Measurements from ENCODE around the gene REEP6. TPM values are rescaled to one million over a fixed set of nuclear protein-coding genes. Genes with fewer than 3 reads are reported as not detected.
A peak's percentile ranks its signal among the peaks of the same experiment; 100 is the strongest.

REEP6 gene
- total and polyA plus RNA-seq, 2 donors (not counting 1 experiment from before 2014, with no cell fraction given), result 0.47 to 0.99 TPM

DNA sequence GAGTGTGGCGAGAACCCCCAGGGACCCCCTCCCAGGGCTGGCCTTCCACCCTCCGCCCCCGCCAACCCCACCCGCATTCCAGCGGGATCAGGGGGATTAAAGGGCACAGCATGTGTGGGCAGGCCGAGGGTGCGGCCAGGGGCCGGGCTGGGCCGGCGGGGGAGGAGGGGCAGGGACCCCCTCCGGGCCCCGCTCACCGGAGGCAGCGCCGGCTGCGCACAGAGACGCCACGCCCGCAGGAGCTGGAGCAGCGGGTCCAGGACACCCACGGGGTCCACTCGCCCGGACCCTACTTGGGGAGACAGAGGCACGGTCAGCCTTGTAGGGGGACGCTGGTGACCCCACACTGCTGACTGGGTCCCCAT, 19.4 kb downstream of the REEP6 start:
- Histone ChIP-seq H3K9me3 (ENCODE audit: control insufficient read depth, insufficient read depth, low read depth, low read length) (no peaks in the 10 kb centered on the region), H3K4me3 (replicated peaks in 1 of 4; ENCODE audit: control extremely low read depth in 1 of 4, insufficient read depth in 1 of 4, low read depth in 3 of 4, low read length in 4 of 4) (no peak overlapping the region), H3K79me2 (ENCODE audit: control insufficient read depth, insufficient read depth, low read length) (no peaks in the 10 kb centered on the region), H3K9ac (ENCODE audit: insufficient read depth, low read length) (no peak overlapping the region), H3K27ac (ENCODE audit: insufficient read depth, low read length) (no peak overlapping the region), H3K4me1 (ENCODE audit: control insufficient read depth, extremely low read depth, insufficient read depth, low read length) (no peaks in the 10 kb centered on the region), H3K36me3 (ENCODE audit: control insufficient read depth, insufficient read depth, low read length) (no peaks in the 10 kb centered on the region), H3K4me2 (ENCODE audit: extremely low read depth, insufficient read depth, low read length) (no peak overlapping the region), H3K27me3 (ENCODE audit: control insufficient read depth, insufficient read depth, low read length) (no peaks in the 10 kb centered on the region), H2AFZ (ENCODE audit: low read length) (no peak overlapping the region), H4K20me1 (ENCODE audit: control insufficient read depth, extremely low read depth, insufficient read depth, low read length) (no peaks in the 10 kb centered on the region)
- TF ChIP-seq, protein P1, sequence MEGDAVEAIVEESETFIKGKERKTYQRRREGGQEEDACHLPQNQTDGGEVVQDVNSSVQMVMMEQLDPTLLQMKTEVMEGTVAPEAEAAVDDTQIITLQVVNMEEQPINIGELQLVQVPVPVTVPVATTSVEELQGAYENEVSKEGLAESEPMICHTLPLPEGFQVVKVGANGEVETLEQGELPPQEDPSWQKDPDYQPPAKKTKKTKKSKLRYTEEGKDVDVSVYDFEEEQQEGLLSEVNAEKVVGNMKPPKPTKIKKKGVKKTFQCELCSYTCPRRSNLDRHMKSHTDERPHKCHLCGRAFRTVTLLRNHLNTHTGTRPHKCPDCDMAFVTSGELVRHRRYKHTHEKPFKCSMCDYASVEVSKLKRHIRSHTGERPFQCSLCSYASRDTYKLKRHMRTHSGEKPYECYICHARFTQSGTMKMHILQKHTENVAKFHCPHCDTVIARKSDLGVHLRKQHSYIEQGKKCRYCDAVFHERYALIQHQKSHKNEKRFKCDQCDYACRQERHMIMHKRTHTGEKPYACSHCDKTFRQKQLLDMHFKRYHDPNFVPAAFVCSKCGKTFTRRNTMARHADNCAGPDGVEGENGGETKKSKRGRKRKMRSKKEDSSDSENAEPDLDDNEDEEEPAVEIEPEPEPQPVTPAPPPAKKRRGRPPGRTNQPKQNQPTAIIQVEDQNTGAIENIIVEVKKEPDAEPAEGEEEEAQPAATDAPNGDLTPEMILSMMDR (conservative IDR thresholded peaks at IDR 0.05 in 1 of 2, IDR thresholded peaks at IDR 0.05 in 1 of 2; ENCODE audit: low read depth in 1 of 2, low read length in 2 of 2), result no peak
- no peak for TF ChIP-seq EZH2 (IDR thresholded peaks at IDR 0.05; ENCODE audit: low read length, missing control alignments)
- DNase-seq (ENCODE audit: low read depth in 2 of 2), result no peak

DNA sequence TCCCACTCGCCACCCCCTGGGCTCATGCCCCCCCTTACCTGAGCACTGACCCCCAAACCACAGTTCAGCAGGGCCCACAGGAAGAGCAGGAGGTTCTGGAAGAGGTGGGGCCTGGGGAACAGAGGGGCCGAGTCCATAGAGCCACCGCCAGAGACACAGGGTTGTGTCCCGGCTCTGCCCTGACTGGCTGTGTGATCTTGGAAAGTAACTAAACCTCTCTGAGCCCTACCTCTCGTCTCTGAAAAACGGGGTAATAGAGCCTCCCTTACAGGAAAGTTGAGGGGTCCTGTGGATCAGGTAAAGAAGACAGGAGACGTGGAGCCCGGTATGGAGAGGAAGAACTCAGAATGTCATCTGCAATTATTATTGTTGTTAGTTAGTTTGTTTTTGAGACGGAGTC, 19.8 kb downstream of the REEP6 start:
- Histone ChIP-seq H3K4me3 (replicated peaks in 1 of 4; ENCODE audit: control extremely low read depth in 1 of 4, insufficient read depth in 1 of 4, low read depth in 3 of 4, low read length in 4 of 4) (no peak overlapping the region), H3K4me1 (ENCODE audit: control insufficient read depth, extremely low read depth, insufficient read depth, low read length) (no peaks in the 10 kb centered on the region), H3K4me2 (ENCODE audit: extremely low read depth, insufficient read depth, low read length) (no peak overlapping the region)

DNA sequence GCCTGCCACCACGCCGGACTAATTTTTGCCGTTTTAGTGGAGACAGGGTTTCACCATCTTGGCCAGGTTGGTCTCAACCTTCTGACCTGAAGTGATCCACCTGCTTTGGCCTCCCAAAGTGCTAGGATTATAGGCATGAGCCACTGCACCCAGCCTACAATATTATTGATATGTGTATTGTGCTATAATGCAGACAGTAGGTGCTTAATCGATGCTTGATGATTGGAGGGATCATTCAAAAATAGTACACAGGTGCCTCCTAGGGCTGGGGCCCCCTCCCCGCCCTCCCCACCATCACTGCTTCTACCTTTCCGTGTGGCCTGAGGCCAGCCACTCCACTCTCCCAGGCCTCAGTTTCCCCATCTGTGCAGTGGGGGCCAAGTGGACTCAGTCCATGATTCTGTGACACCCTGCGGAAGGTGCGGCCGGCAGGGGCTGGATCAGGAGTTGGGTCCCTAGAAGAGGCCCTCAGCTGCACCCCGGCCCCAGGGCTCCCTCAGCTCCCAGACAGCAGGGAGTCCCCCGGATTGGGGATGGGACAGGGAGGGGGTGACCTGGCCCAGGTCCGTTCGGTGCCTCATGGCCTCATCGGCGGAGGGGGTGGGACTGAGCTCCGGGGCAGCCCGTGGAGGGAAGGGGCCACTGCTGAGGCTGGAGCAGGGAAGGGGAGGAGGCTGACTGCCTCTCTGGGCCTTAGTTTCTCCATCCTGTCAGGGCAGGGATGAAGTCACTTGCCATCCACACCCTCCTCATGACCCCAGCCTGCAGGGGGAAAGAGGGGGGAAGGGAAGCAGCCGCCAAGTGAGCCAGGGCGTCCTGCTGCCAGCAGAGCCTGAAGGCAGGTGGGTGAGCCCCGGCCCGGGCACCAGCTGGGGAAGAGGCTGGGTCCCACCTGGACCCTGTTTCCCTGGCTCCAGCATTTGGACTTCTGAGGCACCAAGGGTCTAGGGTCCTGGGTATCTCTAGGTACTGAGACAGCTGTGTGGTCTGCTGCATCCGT, 20.6 kb downstream of the REEP6 start:
- TF ChIP-seq, protein P1 (conservative IDR thresholded peaks at IDR 0.05 in 1 of 2, IDR thresholded peaks at IDR 0.05 in 1 of 2; ENCODE audit: low read depth in 1 of 2, low read length in 2 of 2), result no peak
- no peak for TF ChIP-seq EZH2 (IDR thresholded peaks at IDR 0.05; ENCODE audit: low read length, missing control alignments)
- H2AFZ ChIP-seq (ENCODE audit: low read length), result no peak overlapping the region
- H3K4me3 ChIP-seq (replicated peaks in 1 of 4; ENCODE audit: control extremely low read depth in 1 of 4, insufficient read depth in 1 of 4, low read depth in 3 of 4, low read length in 4 of 4), result peak overlapping the region in 3 of 4 experiments; percentile 2 to 67 (median 12)
- H3K36me3 ChIP-seq (ENCODE audit: control insufficient read depth, insufficient read depth, low read length), result no peaks in the 10 kb centered on the region
- no peaks in the 10 kb centered on the region for H3K4me1 ChIP-seq (ENCODE audit: control insufficient read depth, extremely low read depth, insufficient read depth, low read length)
- no peak overlapping the region for H3K9ac ChIP-seq (ENCODE audit: insufficient read depth, low read length)
- no peaks in the 10 kb centered on the region for H3K9me3 ChIP-seq (ENCODE audit: control insufficient read depth, insufficient read depth, low read depth, low read length)
- no peak overlapping the region for H3K27ac ChIP-seq (ENCODE audit: insufficient read depth, low read length)
- H4K20me1 ChIP-seq (ENCODE audit: control insufficient read depth, extremely low read depth, insufficient read depth, low read length), result no peaks in the 10 kb centered on the region
- no peak for DNase-seq (ENCODE audit: low read depth in 2 of 2)
- H3K4me2 ChIP-seq (ENCODE audit: extremely low read depth, insufficient read depth, low read length), result no peak overlapping the region
- no peaks in the 10 kb centered on the region for H3K27me3 ChIP-seq (ENCODE audit: control insufficient read depth, insufficient read depth, low read length)
- H3K79me2 ChIP-seq (ENCODE audit: control insufficient read depth, insufficient read depth, low read length), result no peaks in the 10 kb centered on the region

More for the DNA sequence above, 19.8 kb downstream of the REEP6 start:
- TF ChIP-seq, protein P1 (conservative IDR thresholded peaks at IDR 0.05 in 1 of 2, IDR thresholded peaks at IDR 0.05 in 1 of 2; ENCODE audit: low read depth in 1 of 2, low read length in 2 of 2), result no peak
- TF ChIP-seq EZH2 (IDR thresholded peaks at IDR 0.05; ENCODE audit: low read length, missing control alignments), result no peak
- Histone ChIP-seq H3K79me2 (ENCODE audit: control insufficient read depth, insufficient read depth, low read length) (no peaks in the 10 kb centered on the region), H3K36me3 (ENCODE audit: control insufficient read depth, insufficient read depth, low read length) (no peaks in the 10 kb centered on the region), H3K9ac (ENCODE audit: insufficient read depth, low read length) (no peak overlapping the region), H3K27me3 (ENCODE audit: control insufficient read depth, insufficient read depth, low read length) (no peaks in the 10 kb centered on the region), H3K9me3 (ENCODE audit: control insufficient read depth, insufficient read depth, low read depth, low read length) (no peaks in the 10 kb centered on the region), H3K27ac (ENCODE audit: insufficient read depth, low read length) (no peak overlapping the region), H2AFZ (ENCODE audit: low read length) (no peak overlapping the region), H4K20me1 (ENCODE audit: control insufficient read depth, extremely low read depth, insufficient read depth, low read length) (no peaks in the 10 kb centered on the region)
- no peak for DNase-seq (ENCODE audit: low read depth in 2 of 2)
